HEK293 (cell line): ENCODE measurements around the gene TRAPPC13.

Experiments used
- ATF2 ChIP-seq: fragments of 450-650 bp; formaldehyde crosslinking; IDR thresholded peaks from 2 replicates; pipeline ENCODE4 v1.5.1; 2016; ENCODE audit warnings: missing biosample characterization, missing genetic modification characterization, low read depth
- CTCF ChIP-seq: fragments of 450-650 bp; formaldehyde crosslinking; IDR thresholded peaks from 2 replicates; pipeline ENCODE4 v1.5.1; 2016; ENCODE audit warnings: missing biosample characterization, missing genetic modification characterization
- INSM2 ChIP-seq: fragments of 450-650 bp; formaldehyde crosslinking; IDR thresholded peaks from 2 replicates; pipeline ENCODE4 v1.5.1; 2016; ENCODE audit warnings: missing biosample characterization, missing genetic modification characterization
- KLF16 ChIP-seq: fragments of 450-650 bp; formaldehyde crosslinking; IDR thresholded peaks from 2 replicates; pipeline ENCODE4 v1.5.1; 2017; ENCODE audit warnings: missing biosample characterization, missing genetic modification characterization
- ZBTB20 ChIP-seq: fragments of 450-650 bp; formaldehyde crosslinking; IDR thresholded peaks from 2 replicates; pipeline ENCODE4 v1.5.1; 2016; ENCODE audit warnings: missing biosample characterization, missing genetic modification characterization
- ZBTB49 ChIP-seq: fragments of 450-650 bp; formaldehyde crosslinking; IDR thresholded peaks from 2 replicates; pipeline ENCODE4 v1.5.1; 2016; ENCODE audit warnings: missing biosample characterization, missing genetic modification characterization, low read depth
- ZNF18 ChIP-seq: fragments of 450-650 bp; formaldehyde crosslinking; IDR thresholded peaks from 2 replicates; pipeline ENCODE4 v1.5.1; 2016; ENCODE audit warnings: missing biosample characterization, missing genetic modification characterization
- ZNF311 ChIP-seq: fragments of 450-650 bp; formaldehyde crosslinking; IDR thresholded peaks from 2 replicates; pipeline ENCODE4 v1.5.1; 2017; ENCODE audit warnings: missing biosample characterization, missing genetic modification characterization, borderline replicate concordance
- ZNF585B ChIP-seq: fragments of 450-650 bp; formaldehyde crosslinking; IDR thresholded peaks from 2 replicates; pipeline ENCODE4 v1.5.1; 2016; ENCODE audit warnings: missing biosample characterization, missing genetic modification characterization
- ZNF777 ChIP-seq: fragments of 450-650 bp; formaldehyde crosslinking; IDR thresholded peaks from 2 replicates; pipeline ENCODE4 v1.5.1; 2017; ENCODE audit warnings: missing biosample characterization, missing genetic modification characterization, borderline replicate concordance
- ZNF792 ChIP-seq: fragments of 450-650 bp; formaldehyde crosslinking; IDR thresholded peaks from 2 replicates; pipeline ENCODE4 v1.5.1; 2016; ENCODE audit warnings: missing biosample characterization, missing genetic modification characterization

- no peak for TF ChIP-seq KLF16 (tag by site-specific recombination)
- TF ChIP-seq ZNF311 (tag by site-specific recombination): no peak
- TF ChIP-seq ZNF18 (tag by site-specific recombination): no peak
- TF ChIP-seq CTCF: no peak
- no peak for TF ChIP-seq ATF2 (tag by site-specific recombination)
- TF ChIP-seq ZNF792 (tag by site-specific recombination): no peak
- TF ChIP-seq ZBTB20 (tag by site-specific recombination): no peak
- TF ChIP-seq INSM2 (tag by site-specific recombination): no peak
- TF ChIP-seq ZNF777 (tag by site-specific recombination): no peak
- no peak for TF ChIP-seq ZNF585B (tag by site-specific recombination)
- TF ChIP-seq ZBTB49: no peak
Observed at GRCh38 chr5:65651144-65651543, 26.3 kb downstream of the TRAPPC13 start.
